CD14-positive monocyte (primary cell): ENCODE results near the gene CPA2. TPM values are rescaled to one million over a fixed set of nuclear protein-coding genes. Genes with fewer than 3 reads are reported as not detected.

Experiments
- DNase-seq, 3 donors: peaks; one replicate each; pipeline ENCODE4 v3.0.0-alpha.2; 2011 to 2022
- H2AFZ ChIP-seq: 2 replicates; pipeline ENCODE4 v1.6.0; 2012; ENCODE audit warnings: mild to moderate bottlenecking, low read depth, low read length, inconsistent platforms; ENCODE audit not compliant: insufficient read depth, poor library complexity, severe bottlenecking
- H3K27ac ChIP-seq, 2 donors: 1 replicate in 1 of 2; 2 replicates in 1 of 2; pipeline ENCODE4 v1.5.1; 2012 to 2013; ENCODE audit warnings: low read length in 2 of 2, control low read depth in 1 of 2, inconsistent platforms in 1 of 2, low read depth in 1 of 2, mild to moderate bottlenecking in 1 of 2
- H3K27me3 ChIP-seq, 2 donors: one replicate each; pipeline versions ENCODE4 v1.6.0 to v1.6.1; 2011 to 2013; ENCODE audit warnings: low read length in 2 of 2; ENCODE audit not compliant: control insufficient read depth in 2 of 2, insufficient read depth in 2 of 2
- H3K36me3 ChIP-seq, 2 donors: replicated peaks in 1 of 2; 1 replicate in 1 of 2; 2 replicates in 1 of 2; pipeline versions ENCODE4 v1.5.1 to v1.6.1; 2012 to 2013; ENCODE audit warnings: low read length in 2 of 2, control low read depth in 1 of 2, inconsistent platforms in 1 of 2, mild to moderate bottlenecking in 1 of 2; ENCODE audit not compliant: insufficient read depth in 2 of 2, control insufficient read depth in 1 of 2
- H3K4me1 ChIP-seq, 2 donors: 1 replicate in 1 of 2; 2 replicates in 1 of 2; pipeline versions ENCODE4 v1.5.1 to v1.6.1; 2012 to 2013; ENCODE audit warnings: low read length in 2 of 2, control low read depth in 1 of 2, inconsistent platforms in 1 of 2, mild to moderate bottlenecking in 1 of 2, moderate library complexity in 1 of 2; ENCODE audit not compliant: insufficient read depth in 2 of 2, control insufficient read depth in 1 of 2
- H3K4me2 ChIP-seq: replicated peaks from 2 replicates; pipeline ENCODE3; 2012; ENCODE audit warnings: low read length, moderate library complexity, mild to moderate bottlenecking; ENCODE audit not compliant: poor library complexity, severe bottlenecking; ENCODE audit errors: extremely low read depth
- H3K4me3 ChIP-seq, 3 experiments: fragments of 200-600 bp in 1 of 3; sonication (generic) in 1 of 3; replicated peaks in 1 of 3; 1 replicate in 2 of 3; 2 replicates in 1 of 3; pipeline ENCODE4 v1.5.1; 2011 to 2013; ENCODE audit warnings: low read length in 3 of 3, mild to moderate bottlenecking in 3 of 3, control low read depth in 2 of 3, low read depth in 2 of 3, inconsistent platforms in 1 of 3, moderate library complexity in 1 of 3
- H3K79me2 ChIP-seq: 2 replicates; pipeline ENCODE4 v1.6.0; 2012; ENCODE audit warnings: mild to moderate bottlenecking, control low read depth, inconsistent platforms, low read length, moderate library complexity; ENCODE audit not compliant: insufficient read depth
- H3K9ac ChIP-seq: 2 replicates; pipeline ENCODE4 v1.6.0; 2017; ENCODE audit warnings: low read length, mild to moderate bottlenecking; ENCODE audit not compliant: insufficient read depth, poor library complexity, severe bottlenecking
- H3K9me3 ChIP-seq, 2 donors: replicated peaks in 1 of 2; 1 replicate in 1 of 2; 2 replicates in 1 of 2; pipeline versions ENCODE4 v1.5.1 to v1.6.1; 2012 to 2013; ENCODE audit warnings: low read length in 2 of 2, control low read depth in 1 of 2; ENCODE audit not compliant: control insufficient read depth in 1 of 2, insufficient read depth in 1 of 2
- H4K20me1 ChIP-seq: 2 replicates; pipeline ENCODE4 v1.6.0; 2012; ENCODE audit warnings: mild to moderate bottlenecking, low read length, control low read depth, moderate library complexity; ENCODE audit not compliant: insufficient read depth
- H3K27ac Mint-ChIP-seq, 7 donors: one replicate each; pipeline ENCODE4 v1.8.0; 2020; ENCODE audit warnings: mild to moderate bottlenecking in 7 of 7, mixed read lengths in 7 of 7, moderate library complexity in 6 of 7, inconsistent platforms in 2 of 7
- H3K27me3 Mint-ChIP-seq, 3 donors: one replicate each; pipeline ENCODE4 v1.8.0; 2021 to 2022; ENCODE audit warnings: low read depth in 3 of 3, mild to moderate bottlenecking in 3 of 3, mixed read lengths in 3 of 3, moderate library complexity in 3 of 3, inconsistent platforms in 1 of 3
- H3K36me3 Mint-ChIP-seq, 2 donors: one replicate each; pipeline ENCODE4 v1.8.0; 2020; ENCODE audit warnings: mixed read lengths in 2 of 2, inconsistent platforms in 1 of 2, mild to moderate bottlenecking in 1 of 2
- H3K4me1 Mint-ChIP-seq: one replicate; pipeline ENCODE4 v1.8.0; 2020; ENCODE audit warnings: mild to moderate bottlenecking, mixed read lengths
- H3K4me3 Mint-ChIP-seq, 2 donors: one replicate each; pipeline ENCODE4 v1.8.0; 2020; ENCODE audit warnings: mild to moderate bottlenecking in 2 of 2, mixed read lengths in 2 of 2, moderate library complexity in 1 of 2
- H3K9me3 Mint-ChIP-seq, 7 donors: one replicate each; pipeline ENCODE4 v1.8.0; 2020 to 2022; ENCODE audit warnings: mixed read lengths in 7 of 7, mild to moderate bottlenecking in 6 of 7, moderate library complexity in 6 of 7, inconsistent platforms in 2 of 7
- WGBS: methylation state at CpG from one replicate; pipeline ENCODE4 v1.1.5; 2013; ENCODE audit warnings: missing lambda C conversion rate; ENCODE audit not compliant: insufficient coverage; 5-methylcytosine and 5-hydroxymethylcytosine counted together
- intact Hi-C, 2 donors: fragments of 100-400 bp; cut with micrococcal nuclease; formaldehyde crosslinking; loops; one replicate each; pipeline versions ENCODE4 v1.15.0 to v1.15.1; 2023
- polyA plus RNA-seq, 3 donors: library from polyadenylated mRNA; depleted of rRNA in 1 of 3; unstranded in 2 of 3; stranded (reverse) in 1 of 3; fragments of 300-500 nt in 2 of 3; fragments of >200 nt in 1 of 3; fragmentation: Illumina TruSeq in 2 of 3; gene quantifications; 1 replicate in 2 of 3; 2 replicates in 1 of 3; pipeline ENCODE4 v1.2.3, GENCODE V29; 2012 to 2021
- TF ChIP-seq, protein P1 (sequence below): fragments of 200-600 bp; IDR thresholded peaks from one replicate; pipeline ENCODE4 v1.8.0; 2022; ENCODE audit warnings: antibody characterized with exemption, mild to moderate bottlenecking

CPA2 gene
- polyA plus RNA-seq, 3 donors: not detected

DNA sequence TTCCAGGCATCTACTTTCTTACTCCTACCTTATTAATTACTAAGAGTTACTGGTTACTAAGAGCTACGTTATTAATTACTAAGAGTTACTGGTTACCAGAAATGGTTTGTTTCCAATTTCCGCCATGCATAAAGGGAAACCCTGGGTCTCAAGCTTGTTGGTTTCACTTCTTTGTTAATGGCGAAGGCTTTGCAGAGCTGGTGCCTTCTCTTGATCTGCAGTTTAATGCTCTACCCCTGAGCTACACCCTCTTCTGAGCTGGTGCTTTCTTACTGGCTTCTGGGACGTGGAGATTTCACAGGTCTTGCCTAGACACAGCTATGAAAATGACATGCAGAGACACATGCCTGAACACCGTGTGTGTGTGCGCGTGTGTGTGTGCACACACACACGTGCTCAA is 26.9 kb downstream of the CPA2 start:
- peaks cover 0 to 3% (median 0%) of the 10 kb centered on the region in 3 donors for H3K27me3 Mint-ChIP-seq
- no peaks in the 10 kb centered on the region for H3K79me2 ChIP-seq
- no peak for DNase-seq
- no peaks in the 10 kb centered on the region for H3K36me3 ChIP-seq
- intact Hi-C loops: no loop called here
- no peaks in the 10 kb centered on the region for H3K4me1 ChIP-seq
- no peak overlapping the region for H3K27ac Mint-ChIP-seq
- H3K27me3 ChIP-seq: no peaks in the 10 kb centered on the region
- TF ChIP-seq, protein P1, sequence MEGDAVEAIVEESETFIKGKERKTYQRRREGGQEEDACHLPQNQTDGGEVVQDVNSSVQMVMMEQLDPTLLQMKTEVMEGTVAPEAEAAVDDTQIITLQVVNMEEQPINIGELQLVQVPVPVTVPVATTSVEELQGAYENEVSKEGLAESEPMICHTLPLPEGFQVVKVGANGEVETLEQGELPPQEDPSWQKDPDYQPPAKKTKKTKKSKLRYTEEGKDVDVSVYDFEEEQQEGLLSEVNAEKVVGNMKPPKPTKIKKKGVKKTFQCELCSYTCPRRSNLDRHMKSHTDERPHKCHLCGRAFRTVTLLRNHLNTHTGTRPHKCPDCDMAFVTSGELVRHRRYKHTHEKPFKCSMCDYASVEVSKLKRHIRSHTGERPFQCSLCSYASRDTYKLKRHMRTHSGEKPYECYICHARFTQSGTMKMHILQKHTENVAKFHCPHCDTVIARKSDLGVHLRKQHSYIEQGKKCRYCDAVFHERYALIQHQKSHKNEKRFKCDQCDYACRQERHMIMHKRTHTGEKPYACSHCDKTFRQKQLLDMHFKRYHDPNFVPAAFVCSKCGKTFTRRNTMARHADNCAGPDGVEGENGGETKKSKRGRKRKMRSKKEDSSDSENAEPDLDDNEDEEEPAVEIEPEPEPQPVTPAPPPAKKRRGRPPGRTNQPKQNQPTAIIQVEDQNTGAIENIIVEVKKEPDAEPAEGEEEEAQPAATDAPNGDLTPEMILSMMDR: no peak
- no peak overlapping the region for H2AFZ ChIP-seq
- no peaks in the 10 kb centered on the region for H3K36me3 Mint-ChIP-seq
- H3K4me3 Mint-ChIP-seq: no peak overlapping the region
- no peak overlapping the region for H3K4me3 ChIP-seq
- no peaks in the 10 kb centered on the region for H3K9me3 ChIP-seq
- H3K4me1 Mint-ChIP-seq: peaks cover 6% of the 10 kb centered on the region
- no peak overlapping the region for H3K4me2 ChIP-seq
- H3K27ac ChIP-seq: no peak overlapping the region
- H4K20me1 ChIP-seq: no peaks in the 10 kb centered on the region
- H3K9ac ChIP-seq: no peak overlapping the region
- WGBS: 35% methylated on average over 4 of the region's 8 CpGs
- H3K9me3 Mint-ChIP-seq: peaks cover 0 to 3% (median 1%) of the 10 kb centered on the region in 7 donors

DNA sequence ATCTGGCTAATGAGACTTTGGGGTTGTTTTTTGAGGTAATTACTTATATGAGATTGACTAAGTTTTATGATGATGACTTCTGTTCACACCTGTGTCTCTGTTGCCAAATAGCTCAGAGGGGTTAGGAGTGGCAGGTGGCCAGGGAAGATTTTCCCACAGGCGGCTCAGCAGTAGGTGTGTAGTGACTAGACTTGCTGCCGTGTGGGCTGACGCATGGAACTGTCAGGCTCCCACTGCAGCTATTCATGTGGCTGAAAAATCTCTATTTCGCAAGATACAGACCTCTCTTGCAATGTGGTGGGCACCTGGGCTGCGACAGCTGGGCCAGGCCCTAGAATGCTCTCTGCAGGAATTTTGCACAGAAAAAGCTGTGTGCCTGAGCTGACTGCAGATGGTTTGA is 27.7 kb downstream of the CPA2 start:
- no peaks in the 10 kb centered on the region for H4K20me1 ChIP-seq
- no peaks in the 10 kb centered on the region for H3K27me3 ChIP-seq
- intact Hi-C loops: no loop called here
- no peaks in the 10 kb centered on the region for H3K4me1 ChIP-seq
- no peak for DNase-seq
- no peaks in the 10 kb centered on the region for H3K9me3 ChIP-seq
- H3K4me2 ChIP-seq: no peak overlapping the region
- no peak overlapping the region for H3K9ac ChIP-seq
- TF ChIP-seq, protein P1: no peak
- H3K36me3 ChIP-seq: no peaks in the 10 kb centered on the region
- Mint-ChIP-seq H3K4me3 (no peak overlapping the region), H3K36me3 (no peaks in the 10 kb centered on the region), H3K4me1 (peaks cover 2% of the 10 kb centered on the region), H3K27ac (no peak overlapping the region), H3K9me3 (peaks cover 0 to 3% (median 1%) of the 10 kb centered on the region in 7 donors), H3K27me3 (peaks cover 0 to 3% (median 2%) of the 10 kb centered on the region in 3 donors)
- H2AFZ ChIP-seq: no peak overlapping the region
- WGBS: 48% methylated on average over 5 of the region's 5 CpGs
- H3K27ac ChIP-seq: no peak overlapping the region
- H3K4me3 ChIP-seq: no peak overlapping the region
- H3K79me2 ChIP-seq: no peaks in the 10 kb centered on the region
